PC-3 (cell line): ENCODE data around the gene CTF1. TPM values are rescaled to one million over a fixed set of nuclear protein-coding genes. Genes with fewer than 3 reads are reported as not detected.

Experiments used
- ATAC-seq: fragments of 200-7000 bp; cut with Tn5 transposase; 2 replicates; pipeline ENCODE4 v1.9.1; 2020; ENCODE audit warnings: mild to moderate bottlenecking, moderate library complexity
- BruUV-seq: library from RNA; stranded (reverse); fragments of 400-500 nt; replicated peaks from 2 replicates; lab custom pipeline; 2021; lab: Mats Ljungman, UMichigan
- CTCF ChIA-PET: fragments of 300-600 bp; sonication (Branson Sonifier 250); formaldehyde crosslinking; loops from one replicate; lab custom pipeline; 2022; ENCODE audit warnings: antibody characterized with exemption; lab: Charles Lee
- POLR2A ChIA-PET: fragments of 300-600 bp; sonication (Branson Sonifier 250); formaldehyde crosslinking; loops from one replicate; lab custom pipeline; 2022; ENCODE audit warnings: antibody characterized with exemption; ENCODE audit not compliant: unreplicated experiment; lab: Charles Lee
- DNase-seq: peaks from one replicate; pipeline ENCODE4 v3.0.0-alpha.2; 2015
- H2AFZ ChIP-seq: fragments of 300-600 bp; sonication (generic); 2 replicates; pipeline ENCODE4 v1.6.0; 2016; ENCODE audit warnings: antibody characterized with exemption, low read length
- H3F3A ChIP-seq: fragments of 300-600 bp; sonication (generic); one replicate; pipeline ENCODE4 v1.6.0; 2017; ENCODE audit warnings: antibody characterized with exemption, low read length, control low read depth, mild to moderate bottlenecking; ENCODE audit not compliant: unreplicated experiment
- H3K27ac ChIP-seq: fragments of 300-600 bp; sonication (generic); 2 replicates; pipeline ENCODE4 v1.5.1; 2016; ENCODE audit warnings: mild to moderate bottlenecking, low read length
- H3K27me3 ChIP-seq: fragments of 300-600 bp; sonication (generic); 2 replicates; pipeline ENCODE4 v1.6.1; 2016; ENCODE audit warnings: low read length, mixed read lengths
- H3K36me3 ChIP-seq: fragments of 300-600 bp; sonication (generic); 2 replicates; pipeline ENCODE4 v1.6.1; 2016; ENCODE audit warnings: low read depth, mixed run types, low read length, mixed read lengths
- H3K4me1 ChIP-seq: fragments of 300-600 bp; sonication (generic); 2 replicates; pipeline ENCODE4 v1.5.1; 2016; ENCODE audit warnings: low read length; ENCODE audit not compliant: insufficient read depth
- H3K4me2 ChIP-seq: fragments of 300-600 bp; sonication (generic); 2 replicates; pipeline ENCODE4 v1.6.0; 2016; ENCODE audit warnings: low read length
- H3K4me3 ChIP-seq: fragments of 300-600 bp; sonication (generic); 2 replicates; pipeline ENCODE4 v1.5.1; 2016; ENCODE audit warnings: mild to moderate bottlenecking, low read length, mixed read lengths
- H3K79me2 ChIP-seq: fragments of 300-600 bp; sonication (generic); 2 replicates; pipeline ENCODE4 v1.6.1; 2017; ENCODE audit warnings: low read length, mixed read lengths
- H3K9ac ChIP-seq: fragments of 300-600 bp; sonication (generic); 2 replicates; pipeline ENCODE4 v1.6.0; 2016; ENCODE audit warnings: mild to moderate bottlenecking, low read length
- H3K9me2 ChIP-seq: fragments of 300-600 bp; sonication (generic); replicated peaks from 2 replicates; pipeline ENCODE4 v1.6.1; 2016; ENCODE audit warnings: mixed run types, low read length, mixed read lengths
- H3K9me3 ChIP-seq: fragments of 300-600 bp; sonication (generic); 2 replicates; pipeline ENCODE4 v1.6.1; 2016; ENCODE audit warnings: low read length, mixed read lengths
- H4K20me1 ChIP-seq: fragments of 300-600 bp; sonication (generic); 2 replicates; pipeline ENCODE4 v1.6.1; 2016; ENCODE audit warnings: low read length, mixed read lengths
- CTCF ChIP-seq: fragments of 300-600 bp; sonication (generic); conservative IDR thresholded peaks from 2 replicates; pipeline ENCODE4 v1.5.1; 2017; ENCODE audit warnings: antibody characterized with exemption, low read depth, mild to moderate bottlenecking, low read length
- EZH2 ChIP-seq: fragments of 300-600 bp; sonication (generic); IDR thresholded peaks from one replicate; pipeline ENCODE4 v1.6.1; 2017; ENCODE audit warnings: antibody characterized with exemption, mild to moderate bottlenecking, low read length; ENCODE audit not compliant: unreplicated experiment
- EZH2phosphoT487 ChIP-seq: fragments of 300-600 bp; sonication (generic); IDR thresholded peaks from 2 replicates; pipeline ENCODE4 v1.6.1; 2018; ENCODE audit warnings: mild to moderate bottlenecking, antibody characterized with exemption, low read length, borderline replicate concordance
- intact Hi-C: fragments of 100-400 bp; cut with micrococcal nuclease; formaldehyde crosslinking; loops from 2 replicates; pipeline ENCODE4 v1.9.0; 2023
- total RNA-seq: library from RNA; depleted of rRNA; stranded (reverse); fragments of >200 nt; gene quantifications from 2 replicates; pipeline ENCODE4 v1.2.3, GENCODE V29; 2014

Gene CTF1
- total RNA-seq, 1 experiment from 2014 or later: 0.29 TPM

- Histone ChIP-seq H3K9ac (no peak overlapping the region), H3K4me2 (no peak overlapping the region), H3K4me3 (no peak overlapping the region), H3K4me1 (no peaks in the 10 kb centered on the region), H2AFZ (no peak overlapping the region), H4K20me1 (no peaks in the 10 kb centered on the region), H3K9me3 (no peaks in the 10 kb centered on the region), H3K27ac (no peak overlapping the region), H3K9me2 (no peaks in the 10 kb centered on the region), H3K36me3 (no peaks in the 10 kb centered on the region; the same call in 1 of the 2 replicates), H3K27me3 (no peaks in the 10 kb centered on the region), H3F3A (no peaks in the 10 kb centered on the region), H3K79me2 (peaks cover 6% of the 10 kb centered on the region)
- ATAC-seq: peak; percentile 27
- intact Hi-C loops: no loop called here
- POLR2A ChIA-PET: no interaction called here
- CTCF ChIA-PET: no interaction called here
- DNase-seq: peak; percentile 41
- BruUV-seq: no TSS peak
- TF ChIP-seq EZH2 (no peak), CTCF (no peak), EZH2phosphoT487 (no peak)
Observed at GRCh38 chr16:30927789-30928378, 31.5 kb downstream of the CTF1 start.

DNA sequence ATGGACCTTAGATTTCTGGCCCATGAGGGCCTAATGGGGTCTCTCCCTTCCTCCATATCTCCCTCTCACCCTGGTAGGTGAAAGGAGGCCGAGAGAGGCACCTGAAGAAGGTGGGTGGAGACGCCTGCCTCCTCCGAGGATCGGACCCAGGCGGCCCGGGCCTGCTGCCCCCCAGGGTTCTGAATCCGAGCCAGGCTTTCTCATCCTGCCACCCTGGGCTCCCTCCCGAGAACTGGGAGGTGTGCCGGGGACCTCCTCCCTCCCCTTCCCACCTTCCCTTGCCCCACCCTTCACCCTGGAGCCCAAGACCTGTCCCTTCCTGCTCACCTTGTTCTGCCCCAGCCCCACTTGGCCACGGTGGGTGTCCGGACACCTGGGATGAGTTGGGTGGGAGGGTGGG lies 32.0 kb downstream of the CTF1 start:
- H3K27ac ChIP-seq: no peak overlapping the region
- no peak for TF ChIP-seq CTCF
- no peak for TF ChIP-seq EZH2
- no peak for TF ChIP-seq EZH2phosphoT487
- H3K4me3 ChIP-seq: no peak overlapping the region
- H2AFZ ChIP-seq: no peak overlapping the region
- no peaks in the 10 kb centered on the region for H3F3A ChIP-seq
- H3K4me2 ChIP-seq: no peak overlapping the region
- POLR2A ChIA-PET: no interaction called here
- CTCF ChIA-PET: no interaction called here
- H3K36me3 ChIP-seq: no peaks in the 10 kb centered on the region; the same call in 1 of the 2 replicates
- DNase-seq: no peak
- intact Hi-C loops: no loop called here
- ATAC-seq: no peak
- BruUV-seq: no TSS peak
- no peak overlapping the region for H3K9ac ChIP-seq
- no peaks in the 10 kb centered on the region for H3K9me3 ChIP-seq
- no peaks in the 10 kb centered on the region for H3K4me1 ChIP-seq
- H3K79me2 ChIP-seq: peaks cover 6% of the 10 kb centered on the region
- no peaks in the 10 kb centered on the region for H3K9me2 ChIP-seq
- no peaks in the 10 kb centered on the region for H3K27me3 ChIP-seq
- H4K20me1 ChIP-seq: no peaks in the 10 kb centered on the region

GRCh38 chr16:30929167-30929566 lies 32.8 kb downstream of the CTF1 start:
- no peak for ATAC-seq
- POLR2A ChIA-PET: no interaction called here
- no peaks in the 10 kb centered on the region for H3K27me3 ChIP-seq

More at GRCh38 chr16:30929167-30929566, 32.8 kb downstream of the CTF1 start:
- Histone ChIP-seq H3K27ac (no peak overlapping the region), H3F3A (no peaks in the 10 kb centered on the region), H3K36me3 (no peaks in the 10 kb centered on the region; the same call in 1 of the 2 replicates), H4K20me1 (no peaks in the 10 kb centered on the region), H3K79me2 (peaks cover 6% of the 10 kb centered on the region), H3K9me2 (no peaks in the 10 kb centered on the region), H2AFZ (no peak overlapping the region), H3K9me3 (no peaks in the 10 kb centered on the region), H3K9ac (no peak overlapping the region), H3K4me2 (no peak overlapping the region), H3K4me3 (no peak overlapping the region), H3K4me1 (no peaks in the 10 kb centered on the region)
- CTCF ChIA-PET: no interaction called here
- no peak for TF ChIP-seq EZH2
- TF ChIP-seq CTCF: no peak
- no peak for TF ChIP-seq EZH2phosphoT487
- DNase-seq: no peak
- intact Hi-C loops: no loop called here
- no TSS peak for BruUV-seq
